COLO668 (cell line): ENCODE data around the gene TMF1.

Experiments
- DNase-seq: peaks from one replicate; lab custom pipeline; 2025; ENCODE audit not compliant: unreplicated experiment; lab: John Stamatoyannopoulos, UW

The TMF1 gene

GRCh38 chr3:68977486-68978167, 74.5 kb downstream of the TMF1 start:
- DNase-seq = no peak

- no peak for DNase-seq
Measured at GRCh38 chr3:68974711-68975110, 77.4 kb downstream of the TMF1 start.

GRCh38 chr3:68973639-68974038, 78.5 kb downstream of the TMF1 start:
- no peak for DNase-seq

GRCh38 chr3:68972358-68972979, 79.7 kb downstream of the TMF1 start:
- DNase-seq = peak; percentile 25
